WTC11 (cell line): ENCODE measurements around the gene IPO4. TPM values are rescaled to one million over a fixed set of nuclear protein-coding genes. Genes with fewer than 3 reads are reported as not detected.
A peak's percentile ranks its signal among the peaks of the same experiment; 100 is the strongest.

Experiments
- ATAC-seq: fragments of 200-7000 bp; cut with Tn5 transposase; 2 replicates; pipeline ENCODE4 v1.10.0; 2021; ENCODE audit warnings: mild to moderate bottlenecking, moderate library complexity
- CTCF ChIA-PET: fragments of 300-600 bp; sonication (Branson Sonifier 250); formaldehyde crosslinking; loops from one replicate; lab custom pipeline; 2021; ENCODE audit warnings: antibody characterized with exemption; lab: Charles Lee
- POLR2A ChIA-PET: fragments of 350-600 bp; sonication (Branson Sonifier 250); formaldehyde crosslinking; loops from one replicate; lab custom pipeline; 2021; ENCODE audit warnings: antibody characterized with exemption; lab: Charles Lee
- DNase-seq: peaks from one replicate; pipeline ENCODE4 v3.0.0; 2021; ENCODE audit warnings: low spot score
- H3K27ac Mint-ChIP-seq: 2 replicates; pipeline ENCODE4 v1.8.0; 2021; ENCODE audit warnings: mixed read lengths
- H3K27me3 Mint-ChIP-seq: 2 replicates; pipeline ENCODE4 v1.8.0; 2021; ENCODE audit warnings: low read depth, mild to moderate bottlenecking, moderate library complexity, mixed read lengths
- H3K36me3 Mint-ChIP-seq: 2 replicates; pipeline ENCODE4 v1.8.0; 2021; ENCODE audit warnings: mixed read lengths
- H3K4me1 Mint-ChIP-seq: 2 replicates; pipeline ENCODE4 v1.8.0; 2022; ENCODE audit warnings: mixed read lengths
- H3K4me3 Mint-ChIP-seq: 2 replicates; pipeline ENCODE4 v1.8.0; 2021; ENCODE audit warnings: mild to moderate bottlenecking, moderate library complexity, mixed read lengths
- H3K9me3 Mint-ChIP-seq: 2 replicates; pipeline ENCODE4 v1.8.0; 2021; ENCODE audit warnings: mixed read lengths
- CREB1 ChIP-seq: sonication (generic); formaldehyde crosslinking; IDR thresholded peaks from 2 replicates; pipeline ENCODE4 v1.8.0; 2023; ENCODE audit warnings: mild to moderate bottlenecking, missing genetic modification reagents
- EMX1 ChIP-seq: fragments of 250-450 bp; sonication (Bioruptor Pico); IDR thresholded peaks from 2 replicates; pipeline ENCODE4 v1.8.0; 2021; ENCODE audit warnings: mild to moderate bottlenecking
- GRHL2 ChIP-seq: fragments of 250-450 bp; sonication (Bioruptor Pico); IDR thresholded peaks from 2 replicates; pipeline ENCODE4 v1.8.0; 2022; ENCODE audit warnings: mild to moderate bottlenecking, moderate library complexity; ENCODE audit not compliant: insufficient replicate concordance, severe bottlenecking
- JAZF1 ChIP-seq: fragments of 250-450 bp; sonication (Bioruptor Pico); IDR thresholded peaks from 2 replicates; pipeline ENCODE4 v1.9.0; 2021; ENCODE audit warnings: moderate library complexity, mild to moderate bottlenecking, inconsistent platforms
- JUN ChIP-seq: sonication (generic); formaldehyde crosslinking; IDR thresholded peaks from 2 replicates; pipeline ENCODE4 v1.8.0; 2023; ENCODE audit warnings: mild to moderate bottlenecking, missing genetic modification reagents
- KAT7 ChIP-seq: sonication (generic); formaldehyde crosslinking; IDR thresholded peaks from 2 replicates; pipeline ENCODE4 v1.8.1; 2023; ENCODE audit warnings: missing genetic modification reagents, mild to moderate bottlenecking, borderline replicate concordance
- NR3C1 ChIP-seq: sonication (generic); formaldehyde crosslinking; conservative IDR thresholded peaks from 2 replicates; pipeline ENCODE4 v1.8.1; 2023; ENCODE audit warnings: low read depth, mild to moderate bottlenecking, missing genetic modification reagents
- SP1 ChIP-seq: sonication (generic); formaldehyde crosslinking; conservative IDR thresholded peaks from 2 replicates; pipeline ENCODE4 v1.8.1; 2022; ENCODE audit warnings: missing genetic modification reagents
- ZNF138 ChIP-seq: sonication (generic); formaldehyde crosslinking; conservative IDR thresholded peaks from 2 replicates; pipeline ENCODE4 v1.8.1; 2022; ENCODE audit warnings: mild to moderate bottlenecking, moderate library complexity, missing genetic modification reagents
- ZNF416 ChIP-seq: fragments of 250-450 bp; sonication (Bioruptor Pico); IDR thresholded peaks from 2 replicates; pipeline ENCODE4 v1.9.0; 2021; ENCODE audit warnings: mild to moderate bottlenecking, inconsistent platforms
- total RNA-seq: library from RNA; stranded (reverse); gene quantifications from 3 replicates; pipeline ENCODE4 v1.2.3, GENCODE V29; 2021
- TF ChIP-seq, protein P1 (sequence below): sonication (generic); formaldehyde crosslinking; IDR thresholded peaks from 2 replicates; pipeline ENCODE4 v1.8.0; 2022; ENCODE audit warnings: mild to moderate bottlenecking, missing genetic modification reagents
- TF ChIP-seq, protein P2 (sequence below): sonication (generic); formaldehyde crosslinking; IDR thresholded peaks from 2 replicates; pipeline ENCODE4 v1.8.0; 2023; ENCODE audit warnings: mild to moderate bottlenecking, missing genetic modification reagents
- TF ChIP-seq, protein P3 (sequence below): fragments of 250-450 bp; sonication (Bioruptor Pico); IDR thresholded peaks from 2 replicates; pipeline ENCODE4 v1.9.0; 2021; ENCODE audit warnings: moderate library complexity, mild to moderate bottlenecking, inconsistent platforms, borderline replicate concordance
- TF ChIP-seq, protein P4 (sequence below): sonication (generic); formaldehyde crosslinking; IDR thresholded peaks from 2 replicates; pipeline ENCODE4 v1.8.0; 2022; ENCODE audit warnings: mild to moderate bottlenecking, missing genetic modification reagents
- TF ChIP-seq, protein P5 (sequence below): sonication (generic); formaldehyde crosslinking; IDR thresholded peaks from 2 replicates; pipeline ENCODE4 v1.8.1; 2023; ENCODE audit warnings: mild to moderate bottlenecking, missing genetic modification reagents, moderate library complexity
- TF ChIP-seq, protein P6 (sequence below): fragments of 250-450 bp; sonication (Bioruptor Pico); IDR thresholded peaks from 2 replicates; pipeline ENCODE4 v1.9.0; 2021; ENCODE audit warnings: mild to moderate bottlenecking
- TF ChIP-seq, protein P7 (sequence below): sonication (generic); formaldehyde crosslinking; IDR thresholded peaks from 2 replicates; pipeline ENCODE4 v1.8.0; 2022; ENCODE audit warnings: mild to moderate bottlenecking, missing genetic modification reagents

The IPO4 gene
- total RNA-seq, 1 experiment from 2014 or later, result 128 TPM

DNA sequence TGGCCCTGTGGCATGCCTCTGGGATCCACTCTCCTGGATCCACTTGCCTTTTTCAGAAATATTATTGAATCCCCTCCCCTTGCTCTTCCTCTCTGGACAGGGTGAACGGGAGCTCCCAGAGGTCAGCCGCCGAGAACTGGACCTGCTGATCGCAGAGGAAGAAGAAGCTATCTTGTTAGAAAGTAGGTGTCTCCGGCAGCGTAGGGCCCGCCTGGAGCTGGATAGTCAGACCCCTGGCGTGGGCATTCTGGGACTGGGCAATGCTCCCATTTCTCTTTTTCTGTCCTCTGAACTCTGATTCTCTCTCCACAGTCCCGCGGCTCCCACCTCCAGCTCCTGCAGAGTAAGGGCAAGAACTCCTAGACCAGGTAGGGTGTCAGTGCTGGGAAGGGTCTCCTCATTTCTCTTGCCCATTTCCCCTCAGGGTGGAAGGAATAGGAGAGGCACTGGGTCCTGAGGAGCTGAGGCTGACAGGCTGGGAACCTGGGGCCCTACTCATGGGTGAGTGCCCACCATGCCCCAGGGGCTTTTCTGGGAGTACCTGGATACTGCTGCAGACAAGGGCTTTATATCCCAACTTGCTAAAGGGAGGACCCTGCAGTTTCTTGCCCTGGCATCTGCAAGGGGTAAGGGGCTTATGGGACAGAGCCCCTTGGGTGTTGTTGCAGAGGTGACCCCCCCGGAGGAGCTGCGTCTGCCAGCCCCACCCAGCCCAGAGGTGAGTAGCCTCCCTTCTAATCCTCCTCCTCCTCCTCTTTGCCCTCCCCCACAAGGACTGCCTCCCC, 11.4 kb downstream of the IPO4 start:
- no peak overlapping the region for H3K4me3 Mint-ChIP-seq

DNA sequence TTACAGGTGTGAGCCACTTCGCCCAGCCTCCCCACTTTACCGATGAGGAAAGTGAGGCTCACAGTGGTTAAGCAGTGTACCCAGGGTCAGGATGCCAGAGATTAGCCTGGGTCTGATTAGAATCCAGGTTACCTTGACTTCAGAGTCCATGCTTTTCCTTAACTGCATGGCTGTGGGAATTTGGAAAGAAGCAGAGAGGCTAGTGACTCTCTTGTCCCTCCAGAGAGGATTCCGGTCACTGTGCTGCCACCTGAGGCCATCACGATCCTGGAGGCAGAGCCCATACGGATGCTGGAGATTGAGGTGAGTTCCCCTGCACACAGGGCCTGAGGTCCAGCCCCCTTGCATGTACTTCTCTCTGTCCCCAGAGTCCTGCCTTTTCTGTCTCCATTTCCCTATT, 12.0 kb downstream of the IPO4 start:
- TF ChIP-seq JUN (CRISPR knock-in tag), result no peak
- Mint-ChIP-seq H3K36me3 (peaks cover 19% of the 10 kb centered on the region), H3K4me1 (peaks cover 9% of the 10 kb centered on the region), H3K27me3 (no peaks in the 10 kb centered on the region; the same call in 1 of the 2 replicates), H3K9me3 (no peaks in the 10 kb centered on the region), H3K4me3 (no peak overlapping the region), H3K27ac (no peak overlapping the region)
- POLR2A ChIA-PET, result no interaction called here
- no peak for DNase-seq
- CTCF ChIA-PET, result interaction anchor here (1.5 kb wide), 1 partner anchor 15 kb away, joined by 6 read pairs; the partner anchor contains the start of gene IRF9
- no peak for ATAC-seq

More for the DNA sequence above, 11.4 kb downstream of the IPO4 start:
- Mint-ChIP-seq H3K27ac (no peak overlapping the region), H3K27me3 (no peaks in the 10 kb centered on the region; the same call in 1 of the 2 replicates), H3K9me3 (no peaks in the 10 kb centered on the region), H3K36me3 (peaks cover 23% of the 10 kb centered on the region), H3K4me1 (peaks cover 6% of the 10 kb centered on the region)
- DNase-seq, result no peak
- TF ChIP-seq, protein P1, sequence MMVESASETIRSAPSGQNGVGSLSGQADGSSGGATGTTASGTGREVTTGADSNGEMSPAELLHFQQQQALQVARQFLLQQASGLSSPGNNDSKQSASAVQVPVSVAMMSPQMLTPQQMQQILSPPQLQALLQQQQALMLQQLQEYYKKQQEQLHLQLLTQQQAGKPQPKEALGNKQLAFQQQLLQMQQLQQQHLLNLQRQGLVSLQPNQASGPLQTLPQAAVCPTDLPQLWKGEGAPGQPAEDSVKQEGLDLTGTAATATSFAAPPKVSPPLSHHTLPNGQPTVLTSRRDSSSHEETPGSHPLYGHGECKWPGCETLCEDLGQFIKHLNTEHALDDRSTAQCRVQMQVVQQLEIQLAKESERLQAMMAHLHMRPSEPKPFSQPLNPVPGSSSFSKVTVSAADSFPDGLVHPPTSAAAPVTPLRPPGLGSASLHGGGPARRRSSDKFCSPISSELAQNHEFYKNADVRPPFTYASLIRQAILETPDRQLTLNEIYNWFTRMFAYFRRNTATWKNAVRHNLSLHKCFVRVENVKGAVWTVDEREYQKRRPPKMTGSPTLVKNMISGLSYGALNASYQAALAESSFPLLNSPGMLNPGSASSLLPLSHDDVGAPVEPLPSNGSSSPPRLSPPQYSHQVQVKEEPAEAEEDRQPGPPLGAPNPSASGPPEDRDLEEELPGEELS (CRISPR knock-in tag), result no peak
- no peak for TF ChIP-seq JAZF1 (CRISPR knock-in tag)
- ChIA-PET POLR2A (no interaction called here), CTCF (interaction anchor here (1.5 kb wide), 1 partner anchor 16 kb away, joined by 6 read pairs; the partner anchor contains the start of gene IRF9)
- ATAC-seq, result no peak

DNA sequence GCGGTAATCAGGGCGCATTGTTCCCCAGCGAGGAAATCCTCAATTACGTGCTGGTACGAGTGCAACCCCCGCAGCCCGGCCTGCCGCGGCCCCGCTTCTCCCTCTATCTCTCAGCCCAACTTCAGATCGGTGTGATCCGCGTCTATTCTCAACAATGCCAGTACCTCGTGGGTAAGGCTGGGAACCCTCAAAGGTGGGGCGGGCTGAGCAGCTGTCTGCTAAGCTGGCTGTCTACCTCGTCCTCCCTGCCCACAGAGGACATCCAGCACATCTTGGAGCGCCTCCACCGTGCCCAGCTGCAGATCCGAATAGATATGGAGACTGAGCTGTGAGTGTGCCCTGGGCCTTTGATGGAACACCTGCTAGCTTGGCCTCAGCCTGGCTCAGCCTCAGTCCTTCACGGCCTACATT, 15.7 kb downstream of the IPO4 start:
- H3K36me3 Mint-ChIP-seq, result peaks cover 3% of the 10 kb centered on the region; the same call in 1 of the 2 replicates
- H3K27ac Mint-ChIP-seq, result no peak overlapping the region
- TF ChIP-seq NR3C1 (CRISPR knock-in tag) (no peak), CREB1 (CRISPR knock-in tag) (no peak), SP1 (CRISPR knock-in tag) (no peak), EMX1 (CRISPR knock-in tag) (no peak)
- ChIA-PET CTCF (interaction anchor here (0.9 to 3.1 kb wide), 3 partner anchors 12 to 115 kb away, joined by 3 to 16 read pairs (median 9); partner anchors contain the start of genes IRF9 and TM9SF1), POLR2A (interaction anchor here (1.2 to 1.4 kb wide), 2 partner anchors 12 to 22 kb away, joined by 4 to 6 read pairs; partner anchors contain the start of genes IRF9 and TM9SF1)
- no peaks in the 10 kb centered on the region for H3K9me3 Mint-ChIP-seq
- H3K27me3 Mint-ChIP-seq, result no peaks in the 10 kb centered on the region; the same call in none of the 2 replicates
- DNase-seq (no peak), ATAC-seq (no peak)
- H3K4me1 Mint-ChIP-seq, result peaks cover 9% of the 10 kb centered on the region
- H3K4me3 Mint-ChIP-seq, result peak overlapping the region; percentile 79

DNA sequence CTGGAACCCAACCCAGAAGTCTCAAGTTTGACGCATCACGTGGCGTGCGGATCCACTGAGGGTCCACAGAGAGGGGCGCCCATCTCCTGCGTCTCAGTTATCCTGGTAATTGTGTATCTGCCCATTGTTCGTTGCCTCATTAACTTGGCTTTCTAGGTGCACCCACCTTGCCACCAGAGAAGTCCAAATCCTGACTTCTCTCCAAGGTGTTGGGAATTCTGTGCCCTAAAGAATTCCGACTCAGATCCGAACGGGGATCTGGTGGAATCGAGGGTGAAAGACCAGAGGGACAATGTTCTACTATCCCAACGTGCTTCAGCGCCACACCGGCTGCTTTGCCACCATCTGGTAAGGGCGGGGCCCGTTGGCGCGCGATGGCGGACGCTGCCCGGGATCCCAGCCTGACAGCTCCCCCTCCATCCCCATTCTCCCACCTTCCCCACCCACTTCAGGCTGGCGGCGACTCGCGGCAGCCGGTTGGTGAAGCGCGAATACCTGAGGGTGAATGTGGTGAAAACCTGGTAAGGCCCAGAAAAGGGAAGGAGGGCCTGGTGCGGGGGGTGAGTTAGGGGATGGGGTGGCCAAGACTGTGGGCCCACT, 16.3 kb downstream of the IPO4 start:
- Mint-ChIP-seq H3K36me3 (peaks cover 3% of the 10 kb centered on the region; the same call in 1 of the 2 replicates), H3K4me1 (peaks cover 9% of the 10 kb centered on the region), H3K27me3 (no peaks in the 10 kb centered on the region; the same call in none of the 2 replicates), H3K9me3 (no peaks in the 10 kb centered on the region), H3K27ac (peak overlapping the region; percentile 74), H3K4me3 (peak overlapping the region; percentile 79)
- ChIA-PET POLR2A (interaction anchor here (1.2 to 1.5 kb wide), 3 partner anchors 11 to 25 kb away, joined by 4 to 6 read pairs (median 4); partner anchors contain the start of genes IRF9, RNF31 and TM9SF1), CTCF (interaction anchor here (0.7 to 3.1 kb wide), 6 partner anchors 11 to 114 kb away, joined by 3 to 16 read pairs (median 3); partner anchors contain the start of genes IPO4, IRF9 and TINF2)
- ATAC-seq, result no peak
- DNase-seq, result peak; percentile 19
- TF ChIP-seq, protein P2, sequence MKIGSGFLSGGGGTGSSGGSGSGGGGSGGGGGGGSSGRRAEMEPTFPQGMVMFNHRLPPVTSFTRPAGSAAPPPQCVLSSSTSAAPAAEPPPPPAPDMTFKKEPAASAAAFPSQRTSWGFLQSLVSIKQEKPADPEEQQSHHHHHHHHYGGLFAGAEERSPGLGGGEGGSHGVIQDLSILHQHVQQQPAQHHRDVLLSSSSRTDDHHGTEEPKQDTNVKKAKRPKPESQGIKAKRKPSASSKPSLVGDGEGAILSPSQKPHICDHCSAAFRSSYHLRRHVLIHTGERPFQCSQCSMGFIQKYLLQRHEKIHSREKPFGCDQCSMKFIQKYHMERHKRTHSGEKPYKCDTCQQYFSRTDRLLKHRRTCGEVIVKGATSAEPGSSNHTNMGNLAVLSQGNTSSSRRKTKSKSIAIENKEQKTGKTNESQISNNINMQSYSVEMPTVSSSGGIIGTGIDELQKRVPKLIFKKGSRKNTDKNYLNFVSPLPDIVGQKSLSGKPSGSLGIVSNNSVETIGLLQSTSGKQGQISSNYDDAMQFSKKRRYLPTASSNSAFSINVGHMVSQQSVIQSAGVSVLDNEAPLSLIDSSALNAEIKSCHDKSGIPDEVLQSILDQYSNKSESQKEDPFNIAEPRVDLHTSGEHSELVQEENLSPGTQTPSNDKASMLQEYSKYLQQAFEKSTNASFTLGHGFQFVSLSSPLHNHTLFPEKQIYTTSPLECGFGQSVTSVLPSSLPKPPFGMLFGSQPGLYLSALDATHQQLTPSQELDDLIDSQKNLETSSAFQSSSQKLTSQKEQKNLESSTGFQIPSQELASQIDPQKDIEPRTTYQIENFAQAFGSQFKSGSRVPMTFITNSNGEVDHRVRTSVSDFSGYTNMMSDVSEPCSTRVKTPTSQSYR (CRISPR knock-in tag), result no peak
- TF ChIP-seq ZNF416 (CRISPR knock-in tag) (no peak), KAT7 (CRISPR knock-in tag) (no peak), JUN (CRISPR knock-in tag) (no peak), CREB1 (CRISPR knock-in tag) (no peak), GRHL2 (CRISPR knock-in tag) (no peak), ZNF138 (CRISPR knock-in tag) (no peak)
- TF ChIP-seq, protein P3, sequence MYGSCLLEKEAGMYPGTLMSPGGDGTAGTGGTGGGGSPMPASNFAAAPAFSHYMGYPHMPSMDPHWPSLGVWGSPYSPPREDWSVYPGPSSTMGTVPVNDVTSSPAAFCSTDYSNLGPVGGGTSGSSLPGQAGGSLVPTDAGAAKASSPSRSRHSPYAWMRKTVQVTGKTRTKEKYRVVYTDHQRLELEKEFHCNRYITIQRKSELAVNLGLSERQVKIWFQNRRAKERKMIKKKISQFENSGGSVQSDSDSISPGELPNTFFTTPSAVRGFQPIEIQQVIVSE (CRISPR knock-in tag), result no peak
- TF ChIP-seq, protein P4, sequence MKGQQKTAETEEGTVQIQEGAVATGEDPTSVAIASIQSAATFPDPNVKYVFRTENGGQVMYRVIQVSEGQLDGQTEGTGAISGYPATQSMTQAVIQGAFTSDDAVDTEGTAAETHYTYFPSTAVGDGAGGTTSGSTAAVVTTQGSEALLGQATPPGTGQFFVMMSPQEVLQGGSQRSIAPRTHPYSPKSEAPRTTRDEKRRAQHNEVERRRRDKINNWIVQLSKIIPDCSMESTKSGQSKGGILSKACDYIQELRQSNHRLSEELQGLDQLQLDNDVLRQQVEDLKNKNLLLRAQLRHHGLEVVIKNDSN (CRISPR knock-in tag), result peak; percentile 77
- TF ChIP-seq, protein P5, sequence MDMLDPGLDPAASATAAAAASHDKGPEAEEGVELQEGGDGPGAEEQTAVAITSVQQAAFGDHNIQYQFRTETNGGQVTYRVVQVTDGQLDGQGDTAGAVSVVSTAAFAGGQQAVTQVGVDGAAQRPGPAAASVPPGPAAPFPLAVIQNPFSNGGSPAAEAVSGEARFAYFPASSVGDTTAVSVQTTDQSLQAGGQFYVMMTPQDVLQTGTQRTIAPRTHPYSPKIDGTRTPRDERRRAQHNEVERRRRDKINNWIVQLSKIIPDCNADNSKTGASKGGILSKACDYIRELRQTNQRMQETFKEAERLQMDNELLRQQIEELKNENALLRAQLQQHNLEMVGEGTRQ (CRISPR knock-in tag), result peak; percentile 69
- TF ChIP-seq, protein P6, sequence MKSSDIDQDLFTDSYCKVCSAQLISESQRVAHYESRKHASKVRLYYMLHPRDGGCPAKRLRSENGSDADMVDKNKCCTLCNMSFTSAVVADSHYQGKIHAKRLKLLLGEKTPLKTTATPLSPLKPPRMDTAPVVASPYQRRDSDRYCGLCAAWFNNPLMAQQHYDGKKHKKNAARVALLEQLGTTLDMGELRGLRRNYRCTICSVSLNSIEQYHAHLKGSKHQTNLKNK (CRISPR knock-in tag), result no peak
- TF ChIP-seq, protein P7, sequence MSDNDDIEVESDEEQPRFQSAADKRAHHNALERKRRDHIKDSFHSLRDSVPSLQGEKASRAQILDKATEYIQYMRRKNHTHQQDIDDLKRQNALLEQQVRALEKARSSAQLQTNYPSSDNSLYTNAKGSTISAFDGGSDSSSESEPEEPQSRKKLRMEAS (CRISPR knock-in tag), result peak; percentile 63; the same call in 1 of the 2 replicates
